ENCODE data around the gene RBM20. TPM values are rescaled to one million over a fixed set of nuclear protein-coding genes. Genes with fewer than 3 reads are reported as not detected.

RBM20 gene
- total RNA-seq, 4 donors from 2014 or later = 0.62 to 7.4 (median 3.9) TPM

DNA sequence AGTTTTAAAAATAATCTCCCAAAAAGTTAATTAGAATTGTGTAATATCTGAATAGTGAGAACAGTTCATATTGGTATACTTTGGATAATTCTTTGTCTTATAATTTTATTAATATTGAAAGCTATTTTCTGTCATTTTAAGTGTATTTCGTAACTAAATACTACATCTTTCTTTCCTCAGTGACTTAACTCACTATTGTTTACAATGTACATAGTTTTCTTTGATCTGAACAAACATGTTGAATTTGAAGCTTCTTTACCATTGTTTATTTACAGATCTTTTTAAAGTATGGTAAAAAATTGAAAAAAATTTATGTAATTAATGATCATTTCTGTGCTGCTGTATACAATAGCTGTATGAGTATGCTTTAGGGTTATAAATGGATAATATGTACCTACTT lies 232.7 kb downstream of the RBM20 start:
- H3K27me3 ChIP-seq = no peaks in the 10 kb centered on the region
- no peaks in the 10 kb centered on the region for H3K9me3 ChIP-seq
- no peak overlapping the region for H3K4me3 ChIP-seq
- peaks cover 0 to 34% of the 10 kb centered on the region in 2 donors for H3K36me3 ChIP-seq
- TF ChIP-seq POLR2AphosphoS5 (IDR thresholded peaks at IDR 0.05) = no peak
- TF ChIP-seq EP300 (IDR thresholded peaks at IDR 0.05) = no peak
- no peak for TF ChIP-seq CTCF (IDR thresholded peaks at IDR 0.05)
- no peak for TF ChIP-seq POLR2A (IDR thresholded peaks at IDR 0.05)
- H3K27ac ChIP-seq = no peak overlapping the region
- H3K4me1 ChIP-seq = peaks cover 0 to 82% (median 5%) of the 10 kb centered on the region in 3 donors
- WGBS, 2 donors (ENCODE audit: low coverage in 1 of 2) = 76 to 88% methylated on average over 1 of the region's 1 CpG
- ATAC-seq = no peak

GRCh38 chr10:110880012-110880411 lies 235.9 kb downstream of the RBM20 start:
- no peak overlapping the region for H3K4me3 ChIP-seq
- WGBS, 2 donors (ENCODE audit: low coverage in 1 of 2) = 50 to 65% methylated on average over 2 to 3 of the region's 3 CpGs
- H3K27ac ChIP-seq = peak overlapping the region in 3 of 4 donors; percentile 1 to 71 (median 22)
- H3K27me3 ChIP-seq = no peaks in the 10 kb centered on the region
- TF ChIP-seq POLR2AphosphoS5 (IDR thresholded peaks at IDR 0.05) (no peak), POLR2A (IDR thresholded peaks at IDR 0.05) (no peak), EP300 (IDR thresholded peaks at IDR 0.05) (no peak), CTCF (IDR thresholded peaks at IDR 0.05) (no peak)
- H3K36me3 ChIP-seq = peaks cover 0 to 39% of the 10 kb centered on the region in 2 donors
- no peak for ATAC-seq
- H3K9me3 ChIP-seq = no peaks in the 10 kb centered on the region
- H3K4me1 ChIP-seq = peaks cover 0 to 87% (median 5%) of the 10 kb centered on the region in 3 donors

DNA sequence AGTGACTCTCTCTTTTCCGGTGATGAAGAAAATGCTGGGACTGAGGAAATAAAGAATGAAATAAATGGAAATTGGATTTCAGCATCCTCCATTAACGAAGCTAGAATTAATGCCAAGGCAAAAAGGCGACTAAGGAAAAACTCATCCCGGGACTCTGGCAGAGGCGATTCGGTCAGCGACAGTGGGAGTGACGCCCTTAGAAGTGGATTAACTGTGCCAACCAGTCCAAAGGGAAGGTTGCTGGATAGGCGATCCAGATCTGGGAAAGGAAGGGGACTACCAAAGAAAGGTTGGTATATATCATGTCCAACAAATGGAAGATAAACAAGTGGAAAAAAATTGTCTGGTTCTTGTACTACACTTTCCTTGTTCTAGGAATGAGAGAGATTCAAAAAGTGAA lies 237.1 kb downstream of the RBM20 start:
- Histone ChIP-seq H3K9me3 (no peaks in the 10 kb centered on the region), H3K4me3 (no peak overlapping the region), H3K27me3 (no peaks in the 10 kb centered on the region), H3K4me1 (peaks cover 0 to 87% (median 7%) of the 10 kb centered on the region in 3 donors), H3K36me3 (peaks cover 0 to 36% of the 10 kb centered on the region in 2 donors), H3K27ac (peak overlapping the region in 1 of 4 donors; percentile 71)
- TF ChIP-seq POLR2A (IDR thresholded peaks at IDR 0.05) (no peak), EP300 (IDR thresholded peaks at IDR 0.05) (no peak), POLR2AphosphoS5 (IDR thresholded peaks at IDR 0.05) (no peak), CTCF (IDR thresholded peaks at IDR 0.05) (no peak)
- ATAC-seq = no peak
- 85 to 89% methylated on average over 9 of the region's 9 CpGs for WGBS, 2 donors (ENCODE audit: low coverage in 1 of 2)

- ATAC-seq = no peak
- TF ChIP-seq CTCF (IDR thresholded peaks at IDR 0.05) (no peak), POLR2AphosphoS5 (IDR thresholded peaks at IDR 0.05) (no peak), POLR2A (IDR thresholded peaks at IDR 0.05) (no peak), EP300 (IDR thresholded peaks at IDR 0.05) (no peak)
- WGBS, 2 donors (ENCODE audit: low coverage in 1 of 2) = 56 to 62% methylated on average over 4 of the region's 4 CpGs
- H3K4me3 ChIP-seq = peak overlapping the region in 1 of 2 donors; percentile 6
- no peaks in the 10 kb centered on the region for H3K27me3 ChIP-seq
- H3K9me3 ChIP-seq = no peaks in the 10 kb centered on the region
- H3K27ac ChIP-seq = peak overlapping the region in 1 of 4 donors; percentile 71
- peaks cover 0 to 84% (median 7%) of the 10 kb centered on the region in 3 donors for H3K4me1 ChIP-seq
- peaks cover 0 to 35% of the 10 kb centered on the region in 2 donors for H3K36me3 ChIP-seq
Measured at GRCh38 chr10:110881905-110882304, 237.8 kb downstream of the RBM20 start.

GRCh38 chr10:110883924-110884323 lies 239.8 kb downstream of the RBM20 start:
- no peaks in the 10 kb centered on the region for H3K9me3 ChIP-seq
- H3K4me1 ChIP-seq = peaks cover 0 to 66% (median 2%) of the 10 kb centered on the region in 3 donors
- peaks cover 0 to 36% of the 10 kb centered on the region in 2 donors for H3K36me3 ChIP-seq
- 36 to 59% methylated on average over 4 to 10 of the region's 10 CpGs for WGBS, 2 donors (ENCODE audit: low coverage in 1 of 2)
- ATAC-seq = peak; percentile 31
- TF ChIP-seq EP300 (IDR thresholded peaks at IDR 0.05) (no peak), POLR2AphosphoS5 (IDR thresholded peaks at IDR 0.05) (no peak)
- no peaks in the 10 kb centered on the region for H3K27me3 ChIP-seq
- H3K4me3 ChIP-seq = peak overlapping the region in 1 of 2 donors; percentile 20
- H3K27ac ChIP-seq = peak overlapping the region; percentile 47 to 71 (median 60)

Measured in gastroesophageal sphincter (tissue), 4 donors.